WTC11 (cell line): ENCODE data around the gene ATG101. TPM values are rescaled to one million over a fixed set of nuclear protein-coding genes. Genes with fewer than 3 reads are reported as not detected.

Experiments
- ATAC-seq: fragments of 200-7000 bp; cut with Tn5 transposase; 2 replicates; pipeline ENCODE4 v1.10.0; 2021; ENCODE audit warnings: mild to moderate bottlenecking, moderate library complexity
- CTCF ChIA-PET: fragments of 300-600 bp; sonication (Branson Sonifier 250); formaldehyde crosslinking; loops from one replicate; lab custom pipeline; 2021; ENCODE audit warnings: antibody characterized with exemption; lab: Charles Lee
- POLR2A ChIA-PET: fragments of 350-600 bp; sonication (Branson Sonifier 250); formaldehyde crosslinking; loops from one replicate; lab custom pipeline; 2021; ENCODE audit warnings: antibody characterized with exemption; lab: Charles Lee
- DNase-seq: peaks from one replicate; pipeline ENCODE4 v3.0.0; 2021; ENCODE audit warnings: low spot score
- H3K27ac Mint-ChIP-seq: 2 replicates; pipeline ENCODE4 v1.8.0; 2021; ENCODE audit warnings: mixed read lengths
- H3K27me3 Mint-ChIP-seq: 2 replicates; pipeline ENCODE4 v1.8.0; 2021; ENCODE audit warnings: low read depth, mild to moderate bottlenecking, moderate library complexity, mixed read lengths
- H3K36me3 Mint-ChIP-seq: 2 replicates; pipeline ENCODE4 v1.8.0; 2021; ENCODE audit warnings: mixed read lengths
- H3K4me1 Mint-ChIP-seq: 2 replicates; pipeline ENCODE4 v1.8.0; 2022; ENCODE audit warnings: mixed read lengths
- H3K4me3 Mint-ChIP-seq: 2 replicates; pipeline ENCODE4 v1.8.0; 2021; ENCODE audit warnings: mild to moderate bottlenecking, moderate library complexity, mixed read lengths
- H3K9me3 Mint-ChIP-seq: 2 replicates; pipeline ENCODE4 v1.8.0; 2021; ENCODE audit warnings: mixed read lengths
- ATF1 ChIP-seq: sonication (generic); formaldehyde crosslinking; IDR thresholded peaks from 2 replicates; pipeline ENCODE4 v1.8.1; 2023; ENCODE audit warnings: mild to moderate bottlenecking, moderate library complexity, missing genetic modification reagents
- CREB1 ChIP-seq: sonication (generic); formaldehyde crosslinking; IDR thresholded peaks from 2 replicates; pipeline ENCODE4 v1.8.0; 2023; ENCODE audit warnings: mild to moderate bottlenecking, missing genetic modification reagents
- ETV6 ChIP-seq: sonication (generic); formaldehyde crosslinking; IDR thresholded peaks from 2 replicates; pipeline ENCODE4 v1.8.1; 2022; ENCODE audit warnings: mild to moderate bottlenecking, missing genetic modification reagents
- GTF2I ChIP-seq: fragments of 250-450 bp; sonication (Bioruptor Pico); conservative IDR thresholded peaks from 2 replicates; pipeline ENCODE4 v1.4.0; 2021; ENCODE audit warnings: mild to moderate bottlenecking
- JAZF1 ChIP-seq: fragments of 250-450 bp; sonication (Bioruptor Pico); IDR thresholded peaks from 2 replicates; pipeline ENCODE4 v1.9.0; 2021; ENCODE audit warnings: moderate library complexity, mild to moderate bottlenecking, inconsistent platforms
- MXD4 ChIP-seq: fragments of 250-450 bp; sonication (Bioruptor Pico); IDR thresholded peaks from 2 replicates; pipeline ENCODE4 v1.8.0; 2021; ENCODE audit warnings: mild to moderate bottlenecking, moderate library complexity, borderline replicate concordance
- MYBL2 ChIP-seq: sonication (generic); formaldehyde crosslinking; IDR thresholded peaks from 2 replicates; pipeline ENCODE4 v1.8.1; 2023; ENCODE audit warnings: mild to moderate bottlenecking, moderate library complexity, missing genetic modification reagents
- NFYB ChIP-seq: sonication (generic); formaldehyde crosslinking; conservative IDR thresholded peaks from 2 replicates; pipeline ENCODE4 v1.8.0; 2022; ENCODE audit warnings: low read depth, missing genetic modification reagents
- TEAD4 ChIP-seq: sonication (generic); formaldehyde crosslinking; IDR thresholded peaks from 2 replicates; pipeline ENCODE4 v1.8.0; 2022; ENCODE audit warnings: mild to moderate bottlenecking, missing genetic modification reagents
- TP53 ChIP-seq: sonication (generic); formaldehyde crosslinking; IDR thresholded peaks from 2 replicates; pipeline ENCODE4 v1.8.1; 2023; ENCODE audit warnings: mild to moderate bottlenecking, missing genetic modification reagents
- ZNF232 ChIP-seq: sonication (generic); formaldehyde crosslinking; IDR thresholded peaks from 2 replicates; pipeline ENCODE4 v1.8.0; 2022; ENCODE audit warnings: mild to moderate bottlenecking, missing genetic modification reagents
- total RNA-seq: library from RNA; stranded (reverse); gene quantifications from 3 replicates; pipeline ENCODE4 v1.2.3, GENCODE V29; 2021
- TF ChIP-seq, protein P1 (sequence below): sonication (generic); formaldehyde crosslinking; IDR thresholded peaks from 2 replicates; pipeline ENCODE4 v1.8.0; 2022; ENCODE audit warnings: mild to moderate bottlenecking, missing genetic modification reagents
- TF ChIP-seq, protein P2 (sequence below): fragments of 250-450 bp; sonication (Bioruptor Pico); IDR thresholded peaks from 2 replicates; pipeline ENCODE4 v1.8.0; 2021; ENCODE audit warnings: mild to moderate bottlenecking
- TF ChIP-seq, protein P3 (sequence below): sonication (generic); formaldehyde crosslinking; conservative IDR thresholded peaks from 2 replicates; pipeline ENCODE4 v1.8.1; 2022; ENCODE audit warnings: mild to moderate bottlenecking, missing genetic modification reagents

ATG101 gene
- total RNA-seq, 1 experiment from 2014 or later, result 52.1 TPM

DNA sequence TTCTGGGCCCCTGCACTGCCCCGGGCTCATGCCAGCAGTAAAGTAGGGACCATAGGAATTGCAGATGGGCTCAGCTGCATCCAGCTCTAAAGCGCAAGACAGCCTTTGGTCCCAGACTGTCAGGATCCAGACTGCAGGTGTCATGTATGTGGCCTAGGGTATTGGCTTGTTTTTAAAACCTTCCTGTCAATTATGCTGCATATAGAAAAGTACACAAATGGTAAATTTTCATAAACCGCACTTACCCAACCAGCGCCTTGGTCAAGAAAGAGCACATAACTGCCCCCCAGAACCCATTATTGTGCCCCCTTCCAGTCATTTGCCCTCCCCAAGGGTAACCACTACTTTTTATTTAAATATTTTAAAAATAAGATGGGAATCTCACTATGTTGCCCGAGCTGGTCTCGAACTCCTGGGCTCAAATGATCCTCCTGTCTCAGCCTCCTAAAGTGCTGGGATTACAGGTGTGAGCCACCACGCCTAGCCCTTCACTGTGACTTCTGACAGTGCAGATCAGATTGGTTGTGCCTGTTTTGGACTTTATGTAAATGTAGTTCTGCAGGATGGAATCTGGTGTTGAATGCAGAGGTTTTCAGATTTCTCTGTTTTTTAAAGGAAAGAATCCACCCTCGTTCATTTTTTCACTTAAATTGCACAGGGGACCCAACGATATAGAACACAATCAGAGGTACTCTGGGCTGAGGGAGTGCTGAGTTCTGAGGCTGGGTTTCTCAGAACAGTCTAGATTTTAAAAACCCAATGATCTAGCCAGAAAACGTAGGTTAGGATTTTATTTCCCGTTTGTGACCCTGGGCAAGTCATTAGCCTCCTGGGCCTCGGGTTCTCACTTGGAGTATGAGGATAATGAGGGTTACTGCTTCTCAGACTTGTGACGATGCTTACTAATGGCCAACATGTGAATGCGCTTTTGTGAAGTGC lies 11.9 kb upstream of the ATG101 start:
- ATAC-seq (no peak), DNase-seq (no peak)
- ChIA-PET CTCF (interaction anchor here (1.0 to 1.6 kb wide), 3 partner anchors 25 to 34 kb away, joined by 3 to 8 read pairs (median 7); no protein-coding TSS in a partner anchor), POLR2A (no interaction called here)
- Mint-ChIP-seq H3K9me3 (no peaks in the 10 kb centered on the region), H3K36me3 (0 out of 2 replicates have a peak, but pooled peaks cover 3% of the 10 kb centered on the region), H3K27ac (no peak overlapping the region), H3K4me3 (no peak overlapping the region), H3K27me3 (no peaks in the 10 kb centered on the region), H3K4me1 (no peaks in the 10 kb centered on the region)
- TF ChIP-seq TP53 (no peak), ATF1 (CRISPR knock-in tag) (no peak), TEAD4 (no peak), CREB1 (no peak), MXD4 (CRISPR knock-in tag) (no peak), MYBL2 (no peak), GTF2I (CRISPR knock-in tag) (no peak), ETV6 (CRISPR knock-in tag) (no peak)
- TF ChIP-seq, protein P1, sequence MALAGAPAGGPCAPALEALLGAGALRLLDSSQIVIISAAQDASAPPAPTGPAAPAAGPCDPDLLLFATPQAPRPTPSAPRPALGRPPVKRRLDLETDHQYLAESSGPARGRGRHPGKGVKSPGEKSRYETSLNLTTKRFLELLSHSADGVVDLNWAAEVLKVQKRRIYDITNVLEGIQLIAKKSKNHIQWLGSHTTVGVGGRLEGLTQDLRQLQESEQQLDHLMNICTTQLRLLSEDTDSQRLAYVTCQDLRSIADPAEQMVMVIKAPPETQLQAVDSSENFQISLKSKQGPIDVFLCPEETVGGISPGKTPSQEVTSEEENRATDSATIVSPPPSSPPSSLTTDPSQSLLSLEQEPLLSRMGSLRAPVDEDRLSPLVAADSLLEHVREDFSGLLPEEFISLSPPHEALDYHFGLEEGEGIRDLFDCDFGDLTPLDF, result no peak

DNA sequence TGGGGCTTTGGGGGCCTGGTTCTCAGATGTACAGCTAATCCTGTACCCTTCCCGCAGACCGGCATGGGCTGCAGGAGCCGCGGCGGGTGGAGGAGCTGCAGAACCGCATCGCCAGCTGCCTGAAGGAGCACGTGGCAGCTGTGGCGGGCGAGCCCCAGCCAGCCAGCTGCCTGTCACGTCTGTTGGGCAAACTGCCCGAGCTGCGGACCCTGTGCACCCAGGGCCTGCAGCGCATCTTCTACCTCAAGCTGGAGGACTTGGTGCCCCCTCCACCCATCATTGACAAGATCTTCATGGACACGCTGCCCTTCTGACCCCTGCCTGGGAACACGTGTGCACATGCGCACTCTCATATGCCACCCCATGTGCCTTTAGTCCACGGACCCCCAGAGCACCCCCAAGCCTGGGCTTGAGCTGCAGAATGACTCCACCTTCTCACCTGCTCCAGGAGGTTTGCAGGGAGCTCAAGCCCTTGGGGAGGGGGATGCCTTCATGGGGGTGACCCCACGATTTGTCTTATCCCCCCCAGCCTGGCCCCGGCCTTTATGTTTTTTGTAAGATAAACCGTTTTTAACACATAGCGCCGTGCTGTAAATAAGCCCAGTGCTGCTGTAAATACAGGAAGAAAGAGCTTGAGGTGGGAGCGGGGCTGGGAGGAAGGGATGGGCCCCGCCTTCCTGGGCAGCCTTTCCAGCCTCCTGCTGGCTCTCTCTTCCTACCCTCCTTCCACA lies 11.0 kb upstream of the ATG101 start:
- ChIA-PET POLR2A (interaction anchor here (0.6 kb wide), 1 partner anchor 65 kb away, joined by 6 read pairs; no protein-coding TSS in a partner anchor), CTCF (interaction anchor here (0.9 to 7.2 kb wide), 5 partner anchors 10 to 66 kb away, joined by 3 to 78 read pairs (median 7); partner anchors contain the start of gene ATG101)
- TF ChIP-seq, protein P2, sequence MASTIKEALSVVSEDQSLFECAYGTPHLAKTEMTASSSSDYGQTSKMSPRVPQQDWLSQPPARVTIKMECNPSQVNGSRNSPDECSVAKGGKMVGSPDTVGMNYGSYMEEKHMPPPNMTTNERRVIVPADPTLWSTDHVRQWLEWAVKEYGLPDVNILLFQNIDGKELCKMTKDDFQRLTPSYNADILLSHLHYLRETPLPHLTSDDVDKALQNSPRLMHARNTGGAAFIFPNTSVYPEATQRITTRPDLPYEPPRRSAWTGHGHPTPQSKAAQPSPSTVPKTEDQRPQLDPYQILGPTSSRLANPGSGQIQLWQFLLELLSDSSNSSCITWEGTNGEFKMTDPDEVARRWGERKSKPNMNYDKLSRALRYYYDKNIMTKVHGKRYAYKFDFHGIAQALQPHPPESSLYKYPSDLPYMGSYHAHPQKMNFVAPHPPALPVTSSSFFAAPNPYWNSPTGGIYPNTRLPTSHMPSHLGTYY (CRISPR knock-in tag), result no peak
- TF ChIP-seq NFYB, result no peak
- TF ChIP-seq, protein P3, sequence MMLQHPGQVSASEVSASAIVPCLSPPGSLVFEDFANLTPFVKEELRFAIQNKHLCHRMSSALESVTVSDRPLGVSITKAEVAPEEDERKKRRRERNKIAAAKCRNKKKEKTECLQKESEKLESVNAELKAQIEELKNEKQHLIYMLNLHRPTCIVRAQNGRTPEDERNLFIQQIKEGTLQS (CRISPR knock-in tag), result no peak
- no peak for TF ChIP-seq JAZF1 (CRISPR knock-in tag)

DNA sequence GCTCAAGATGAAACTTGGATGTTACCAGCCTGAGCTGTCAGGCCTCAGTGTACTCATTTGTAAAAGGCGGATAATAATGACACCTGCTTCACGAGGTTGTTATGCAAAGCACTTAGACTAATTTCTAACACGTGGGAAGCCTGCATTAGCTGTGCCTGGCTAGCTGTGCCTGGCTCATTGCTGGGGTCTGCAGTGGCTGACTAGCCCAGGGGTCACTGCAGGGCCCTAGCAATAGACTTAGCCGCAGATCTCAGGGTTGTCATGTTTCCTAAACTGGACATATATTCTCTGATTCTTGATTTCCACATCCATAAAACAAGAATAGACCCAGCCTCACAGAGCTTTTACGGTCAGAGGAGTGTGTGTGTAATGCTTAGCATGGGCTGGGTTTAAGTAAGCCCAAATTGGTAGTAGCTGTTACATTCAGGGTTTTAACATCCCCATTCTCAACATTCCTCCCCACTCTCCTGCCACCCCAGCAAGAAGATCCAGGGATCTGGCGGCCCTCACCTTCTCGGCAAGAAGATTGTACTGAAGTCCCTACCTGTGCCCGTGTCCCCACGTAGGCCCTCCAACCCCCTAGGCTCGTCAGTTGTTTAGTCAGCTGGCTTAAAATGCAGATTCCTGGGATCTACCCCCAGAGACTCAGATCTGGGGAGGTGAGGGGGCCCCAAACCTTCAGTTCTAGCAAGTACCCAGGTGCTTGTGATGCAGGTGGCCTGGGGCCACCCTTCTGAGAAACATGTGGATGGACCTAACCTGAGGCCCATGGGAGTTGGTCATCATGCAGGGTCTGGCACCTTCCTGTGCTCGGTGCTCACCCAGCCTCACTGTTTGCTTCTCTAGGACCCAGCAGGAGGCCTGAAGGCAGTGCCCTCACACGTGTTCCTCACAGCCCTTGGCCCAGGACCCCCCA lies 9.9 kb upstream of the ATG101 start:
- ChIA-PET POLR2A (interaction anchor here (0.6 to 2.1 kb wide), 2 partner anchors 27 to 63 kb away, joined by 5 to 6 read pairs; no protein-coding TSS in a partner anchor), CTCF (interaction anchor here (0.9 to 7.2 kb wide), 7 partner anchors 9 to 67 kb away, joined by 3 to 78 read pairs (median 7); partner anchors contain the start of gene ATG101)
- no peak overlapping the region for H3K4me3 Mint-ChIP-seq
- TF ChIP-seq ZNF232 (CRISPR knock-in tag), result no peak
- no peak for TF ChIP-seq CREB1
- no peaks in the 10 kb centered on the region for H3K27me3 Mint-ChIP-seq
- DNase-seq (no peak), ATAC-seq (no peak)
- no peak overlapping the region for H3K27ac Mint-ChIP-seq
- no peaks in the 10 kb centered on the region for H3K9me3 Mint-ChIP-seq
- 0 out of 2 replicates have a peak, but pooled peaks cover 3% of the 10 kb centered on the region for H3K36me3 Mint-ChIP-seq
- no peaks in the 10 kb centered on the region for H3K4me1 Mint-ChIP-seq

More for the DNA sequence above, 11.0 kb upstream of the ATG101 start:
- H3K27me3 Mint-ChIP-seq, result no peaks in the 10 kb centered on the region
- no peaks in the 10 kb centered on the region for H3K4me1 Mint-ChIP-seq
- no peak overlapping the region for H3K4me3 Mint-ChIP-seq
- no peaks in the 10 kb centered on the region for H3K9me3 Mint-ChIP-seq
- DNase-seq, result no peak
- 0 out of 2 replicates have a peak, but pooled peaks cover 3% of the 10 kb centered on the region for H3K36me3 Mint-ChIP-seq
- H3K27ac Mint-ChIP-seq, result no peak overlapping the region
- no peak for ATAC-seq
